ENCODE data around the gene TMEM53.

The TMEM53 gene

DNA sequence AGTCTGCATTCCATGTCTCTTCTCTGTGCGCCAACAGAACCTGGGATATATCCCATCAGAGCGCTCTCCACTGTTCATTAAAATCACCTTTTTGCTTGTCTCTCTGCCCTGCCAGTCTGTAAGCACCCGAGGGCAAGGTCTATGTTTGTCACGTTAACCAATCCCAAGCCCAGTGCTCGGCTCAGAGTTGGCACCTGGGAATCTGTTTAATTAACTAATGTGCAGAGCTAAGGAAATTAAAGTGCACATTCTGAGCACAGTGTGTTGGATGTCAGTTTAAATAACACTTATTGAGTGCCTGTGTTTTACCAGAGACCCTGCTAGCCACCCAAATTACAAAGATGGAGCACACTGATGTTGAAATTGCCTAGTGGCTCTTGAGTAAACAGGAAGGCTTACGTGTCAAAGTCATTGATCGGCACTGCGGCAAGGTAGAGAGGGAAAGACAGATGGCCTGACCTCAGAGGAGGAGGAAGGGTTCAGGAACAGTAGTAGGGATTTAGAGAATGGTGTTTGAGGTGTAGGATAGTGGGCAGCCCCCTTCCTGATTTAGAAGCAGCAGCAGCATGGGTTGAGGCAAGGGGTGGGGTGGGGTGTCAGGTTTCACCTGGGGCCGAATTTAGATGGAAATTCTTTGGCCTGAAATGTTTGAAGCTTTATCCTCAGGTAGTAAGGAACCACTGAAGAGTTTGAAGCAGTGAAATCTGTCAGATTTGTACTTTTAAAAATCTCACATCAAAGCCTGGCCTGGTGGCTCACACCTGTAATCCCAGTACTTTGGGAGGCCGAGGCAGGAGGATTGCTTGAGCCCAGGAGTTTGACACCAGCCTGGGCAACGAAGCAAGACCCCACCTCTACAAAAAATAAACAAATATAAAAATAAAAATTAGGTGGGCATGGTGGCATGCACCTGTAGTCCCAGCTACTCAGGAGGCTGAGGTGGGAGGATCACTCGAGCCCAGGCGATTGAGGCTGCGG lies 7.9 kb upstream of the TMEM53 start:
- H3K4me3 ChIP-seq (ENCODE audit: low read depth, low read length) = no peak overlapping the region
- TF ChIP-seq, protein P1, sequence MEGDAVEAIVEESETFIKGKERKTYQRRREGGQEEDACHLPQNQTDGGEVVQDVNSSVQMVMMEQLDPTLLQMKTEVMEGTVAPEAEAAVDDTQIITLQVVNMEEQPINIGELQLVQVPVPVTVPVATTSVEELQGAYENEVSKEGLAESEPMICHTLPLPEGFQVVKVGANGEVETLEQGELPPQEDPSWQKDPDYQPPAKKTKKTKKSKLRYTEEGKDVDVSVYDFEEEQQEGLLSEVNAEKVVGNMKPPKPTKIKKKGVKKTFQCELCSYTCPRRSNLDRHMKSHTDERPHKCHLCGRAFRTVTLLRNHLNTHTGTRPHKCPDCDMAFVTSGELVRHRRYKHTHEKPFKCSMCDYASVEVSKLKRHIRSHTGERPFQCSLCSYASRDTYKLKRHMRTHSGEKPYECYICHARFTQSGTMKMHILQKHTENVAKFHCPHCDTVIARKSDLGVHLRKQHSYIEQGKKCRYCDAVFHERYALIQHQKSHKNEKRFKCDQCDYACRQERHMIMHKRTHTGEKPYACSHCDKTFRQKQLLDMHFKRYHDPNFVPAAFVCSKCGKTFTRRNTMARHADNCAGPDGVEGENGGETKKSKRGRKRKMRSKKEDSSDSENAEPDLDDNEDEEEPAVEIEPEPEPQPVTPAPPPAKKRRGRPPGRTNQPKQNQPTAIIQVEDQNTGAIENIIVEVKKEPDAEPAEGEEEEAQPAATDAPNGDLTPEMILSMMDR (IDR thresholded peaks at IDR 0.05; ENCODE audit: low read depth, low read length) = no peak
- no peak for DNase-seq (ENCODE audit: low read depth, low spot score)
- in situ Hi-C loops (cut with HindIII; ENCODE audit: low sequenced_read_pairs) = no loop called here

- no peak for DNase-seq (ENCODE audit: low read depth, low spot score)
- in situ Hi-C loops (cut with HindIII; ENCODE audit: low sequenced_read_pairs) = no loop called here
- TF ChIP-seq, protein P1 (IDR thresholded peaks at IDR 0.05; ENCODE audit: low read depth, low read length) = no peak
- no peak overlapping the region for H3K4me3 ChIP-seq (ENCODE audit: low read depth, low read length)
Measured at GRCh38 chr1:44679468-44679867, 5.2 kb upstream of the TMEM53 start.

GRCh38 chr1:44678626-44679025 lies 4.3 kb upstream of the TMEM53 start:
- no peak overlapping the region for H3K4me3 ChIP-seq (ENCODE audit: low read depth, low read length)
- in situ Hi-C loops (cut with HindIII; ENCODE audit: low sequenced_read_pairs) = no loop called here
- no peak for DNase-seq (ENCODE audit: low read depth, low spot score)
- TF ChIP-seq, protein P1 (IDR thresholded peaks at IDR 0.05; ENCODE audit: low read depth, low read length) = no peak

DNA sequence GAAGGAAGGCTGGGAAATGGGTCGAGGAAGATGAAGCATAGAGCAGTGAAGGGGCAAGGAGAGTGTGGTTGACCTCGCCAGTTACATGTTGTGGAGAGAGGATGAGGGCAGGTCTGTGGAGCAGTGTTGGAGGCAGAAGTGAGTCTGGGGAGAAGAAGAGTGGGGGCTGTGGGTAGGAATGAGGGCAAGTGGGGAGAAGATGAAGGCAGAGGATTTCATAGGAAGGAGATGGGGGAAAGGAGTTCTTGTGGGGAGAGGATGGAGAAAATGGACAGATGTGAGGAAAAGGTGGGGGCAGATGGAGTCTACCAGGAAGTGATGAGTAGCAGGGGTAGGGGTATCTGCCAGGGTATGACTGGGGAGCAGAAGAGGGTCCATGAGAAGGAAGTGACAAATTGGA lies 3.8 kb upstream of the TMEM53 start:
- TF ChIP-seq, protein P1 (IDR thresholded peaks at IDR 0.05; ENCODE audit: low read depth, low read length) = no peak
- H3K4me3 ChIP-seq (ENCODE audit: low read depth, low read length) = no peak overlapping the region
- DNase-seq (ENCODE audit: low read depth, low spot score) = no peak
- in situ Hi-C loops (cut with HindIII; ENCODE audit: low sequenced_read_pairs) = no loop called here

DNA sequence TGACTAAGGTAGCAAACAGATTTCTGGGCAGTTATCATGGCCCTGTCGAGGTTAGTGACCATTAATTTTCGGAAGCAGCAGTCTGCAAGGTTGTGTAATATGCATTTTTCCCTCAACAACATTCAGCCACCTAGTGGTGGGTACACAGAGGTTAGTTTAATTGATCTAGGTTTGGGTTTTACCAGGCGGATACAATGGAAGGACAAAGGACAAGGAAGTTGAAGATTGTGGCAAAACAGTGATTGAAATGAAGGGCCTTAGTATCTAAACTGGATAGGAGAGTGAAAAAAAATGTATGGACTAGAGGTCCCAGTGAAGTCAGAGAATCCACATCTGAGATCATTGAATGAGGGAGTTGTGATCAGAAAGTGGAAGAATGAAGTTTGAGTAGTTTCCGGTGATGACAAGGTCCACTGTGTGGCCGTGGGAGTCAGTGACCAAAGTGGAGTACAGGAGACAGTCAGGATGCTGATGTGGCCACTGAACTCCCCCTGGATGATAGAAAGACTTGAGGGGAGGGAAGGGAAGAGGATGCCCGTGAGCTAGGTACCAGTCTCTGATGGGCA lies 3.0 kb upstream of the TMEM53 start:
- TF ChIP-seq, protein P1 (IDR thresholded peaks at IDR 0.05; ENCODE audit: low read depth, low read length) = peak; percentile 51
- peak; percentile 41 for DNase-seq (ENCODE audit: low read depth, low spot score)
- no peak overlapping the region for H3K4me3 ChIP-seq (ENCODE audit: low read depth, low read length)
- in situ Hi-C loops (cut with HindIII; ENCODE audit: low sequenced_read_pairs) = no loop called here

DNA sequence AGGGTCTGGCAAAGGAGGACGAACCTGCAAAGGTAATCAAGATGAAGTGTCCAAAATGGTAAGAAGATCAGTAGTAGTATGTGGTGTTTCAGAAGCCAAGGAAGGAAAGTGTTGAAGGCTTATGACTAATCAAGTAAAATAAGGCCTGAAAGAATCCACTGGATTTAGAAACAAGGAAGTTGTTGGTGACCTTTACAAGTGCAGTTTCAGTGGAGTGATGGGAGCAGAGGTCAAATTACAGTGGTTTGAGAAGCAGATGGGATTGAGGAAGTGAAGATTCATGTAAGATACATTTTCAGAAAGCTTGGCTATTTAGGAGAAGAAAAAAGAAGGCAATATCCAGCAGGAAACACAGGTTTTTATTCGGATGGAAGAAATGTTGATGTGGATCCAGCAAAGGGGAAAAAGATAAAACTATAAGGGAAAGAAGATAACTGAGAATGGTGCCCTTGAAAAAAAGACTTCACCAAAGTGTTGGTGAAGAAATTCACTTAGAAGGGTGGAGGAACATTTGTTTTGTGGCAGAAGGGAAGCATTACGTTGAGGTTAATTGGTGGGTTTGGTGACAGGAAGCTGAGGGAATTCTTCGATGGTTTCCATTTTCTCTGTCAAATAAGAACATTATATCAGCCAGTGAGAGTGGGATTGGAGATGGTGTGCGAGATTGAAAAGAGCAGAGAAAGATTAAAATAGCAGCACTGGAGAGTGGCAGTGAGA lies 2.4 kb upstream of the TMEM53 start:
- TF ChIP-seq, protein P1 (IDR thresholded peaks at IDR 0.05; ENCODE audit: low read depth, low read length) = no peak
- no peak overlapping the region for H3K4me3 ChIP-seq (ENCODE audit: low read depth, low read length)
- peak; percentile 32 for DNase-seq (ENCODE audit: low read depth, low spot score)
- in situ Hi-C loops (cut with HindIII; ENCODE audit: low sequenced_read_pairs) = no loop called here
